Measurements from ENCODE around the gene SNRPA.
"Not testable (repeated sequence)": the region's sequence is repeated elsewhere in the genome, so short reads cannot be mapped to it uniquely, and the experiment has no call there.

Gene SNRPA

DNA sequence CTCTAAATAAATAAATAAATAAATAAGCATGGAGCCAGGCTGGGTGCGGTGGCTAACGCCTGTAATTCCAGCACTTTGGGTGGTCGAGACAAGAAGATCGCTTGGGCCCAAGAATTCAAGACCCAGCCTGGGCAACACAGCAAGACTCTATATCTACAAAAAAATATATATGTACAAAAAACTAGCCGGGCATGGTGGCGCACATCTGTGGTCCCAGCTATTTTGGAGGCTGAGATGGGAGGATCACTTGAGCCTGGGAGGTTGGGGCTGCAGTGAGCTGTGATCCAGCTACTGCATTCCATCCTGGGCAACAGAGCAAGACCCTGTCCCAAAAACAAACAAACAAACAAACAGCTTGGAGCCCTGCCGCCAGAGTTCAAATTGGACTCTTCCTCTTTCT, 3.5 kb upstream of the SNRPA start:
- DNase-seq, result no peak

DNA sequence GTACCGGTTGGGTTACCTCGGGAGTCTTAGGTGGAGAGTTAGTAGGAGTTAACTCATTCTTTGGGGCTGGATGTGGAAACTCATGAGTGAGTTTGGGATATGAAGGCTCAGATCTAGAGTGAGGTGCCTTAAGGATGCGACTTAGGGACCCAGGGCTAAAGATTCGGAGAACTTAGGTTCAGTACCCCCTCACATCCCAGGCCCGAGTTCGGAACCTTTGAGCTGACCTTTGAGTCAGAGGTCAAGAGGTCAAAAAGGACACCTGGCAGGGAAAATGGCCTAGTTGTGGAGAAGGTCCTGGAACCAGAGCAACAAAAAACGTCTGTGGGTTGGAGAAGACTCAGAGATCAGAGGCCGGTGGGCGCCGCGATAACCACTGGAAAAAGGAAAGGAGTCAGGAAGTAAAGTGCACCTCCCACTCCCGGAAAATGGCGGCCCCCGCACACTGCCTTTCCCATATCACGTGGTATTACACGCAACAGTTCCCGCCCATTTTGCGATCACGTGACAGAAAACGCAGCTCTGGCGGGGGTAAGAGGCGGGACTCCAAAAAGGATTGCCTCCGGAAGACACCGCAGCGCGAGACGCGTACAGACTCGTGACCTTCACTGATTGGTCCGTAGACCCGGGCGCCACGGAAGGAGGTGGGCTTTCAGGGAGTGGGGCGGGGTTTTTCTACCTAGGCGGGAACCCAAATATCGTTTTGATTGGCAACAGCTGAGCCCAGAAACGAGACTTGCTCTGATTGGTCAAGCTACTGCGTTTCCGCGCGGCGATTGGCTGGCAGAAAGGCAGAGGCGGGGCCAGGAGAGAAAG, 737 bp upstream of the SNRPA start, which contains the start of gene ACTMAP:
Gene ACTMAP (minus strand): TSS at position 420 of the 816 bp plus-strand sequence. CDS start 674 bp downstream, outside the sequence.
- DNase-seq, result peak; percentile 100

DNA sequence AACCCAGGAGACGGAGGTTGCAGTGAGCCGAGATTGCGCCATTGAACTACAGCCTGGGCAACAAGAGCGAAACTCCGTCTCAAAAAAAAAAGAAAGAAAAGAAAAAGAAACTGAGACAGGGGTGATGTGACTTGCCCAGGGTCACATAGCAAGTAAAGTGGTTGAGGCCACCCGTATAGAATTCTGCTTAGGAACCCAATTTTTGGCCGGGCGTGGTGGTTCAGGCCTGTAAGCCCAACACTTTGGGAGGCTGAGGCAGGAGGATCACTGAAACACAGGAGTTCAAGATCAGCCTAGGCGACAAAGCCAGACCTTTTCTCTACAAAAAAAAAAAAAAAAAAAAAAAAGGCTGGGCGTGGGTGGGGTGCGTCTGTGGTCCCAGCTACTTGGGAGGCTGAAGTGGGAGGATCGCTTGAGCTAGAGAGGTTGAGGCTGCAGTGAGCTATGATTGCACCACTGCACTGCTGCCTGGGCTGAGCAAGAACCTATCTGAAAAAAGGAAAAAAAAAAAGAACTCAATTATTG, 1.3 kb downstream of the SNRPA start:
- no peak for DNase-seq

DNA sequence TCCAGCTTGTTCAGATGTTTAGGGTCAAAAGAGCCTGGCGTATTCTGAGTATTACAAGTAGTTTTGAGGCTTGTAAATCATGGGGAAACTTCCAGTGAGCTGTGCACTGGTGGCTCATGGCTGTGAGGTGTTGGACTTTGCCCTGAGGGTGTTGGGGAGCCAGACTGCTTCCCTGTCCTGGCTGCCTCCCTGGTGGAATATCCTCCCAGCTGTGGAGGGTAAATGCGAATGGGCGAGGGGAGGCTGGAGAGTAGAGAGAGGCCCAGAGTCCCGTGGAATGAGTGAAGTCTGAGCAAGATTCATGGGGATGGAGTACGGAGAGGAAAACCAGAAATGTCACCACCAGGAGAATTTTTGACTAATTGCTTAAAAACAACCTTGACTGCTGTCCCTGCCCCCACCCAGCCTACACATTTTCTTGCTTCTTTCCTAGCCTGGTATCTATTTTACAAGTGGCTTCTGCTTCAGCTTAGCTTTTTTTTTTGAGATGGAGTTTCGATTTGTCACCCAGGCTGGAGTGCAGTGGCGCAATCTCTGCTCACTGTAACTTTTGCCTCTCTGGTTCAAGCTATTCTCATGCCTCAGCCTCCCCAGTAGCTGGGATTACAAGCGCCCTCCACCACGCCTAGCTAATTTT, 3.7 kb downstream of the SNRPA start:
- no peak for DNase-seq

DNA sequence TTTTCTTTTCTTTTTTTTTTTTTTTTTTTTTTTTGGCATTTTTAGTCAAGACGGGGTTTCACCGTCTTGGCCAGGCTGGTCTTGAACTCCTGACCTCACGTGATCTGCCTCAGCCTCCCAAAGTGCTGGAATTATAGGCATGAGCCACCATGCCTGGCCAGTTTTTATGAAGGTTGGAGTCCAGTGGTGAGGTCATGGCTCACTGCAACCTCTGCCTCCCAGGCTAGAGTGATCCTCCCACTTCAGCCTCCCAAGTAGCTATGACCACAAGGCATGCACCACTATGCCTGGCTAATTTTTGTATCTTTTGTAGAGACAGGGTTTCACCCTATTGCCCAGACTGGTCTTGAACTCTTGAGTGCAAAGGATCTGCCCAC, 4.2 kb downstream of the SNRPA start:
- no peak for DNase-seq

DNA sequence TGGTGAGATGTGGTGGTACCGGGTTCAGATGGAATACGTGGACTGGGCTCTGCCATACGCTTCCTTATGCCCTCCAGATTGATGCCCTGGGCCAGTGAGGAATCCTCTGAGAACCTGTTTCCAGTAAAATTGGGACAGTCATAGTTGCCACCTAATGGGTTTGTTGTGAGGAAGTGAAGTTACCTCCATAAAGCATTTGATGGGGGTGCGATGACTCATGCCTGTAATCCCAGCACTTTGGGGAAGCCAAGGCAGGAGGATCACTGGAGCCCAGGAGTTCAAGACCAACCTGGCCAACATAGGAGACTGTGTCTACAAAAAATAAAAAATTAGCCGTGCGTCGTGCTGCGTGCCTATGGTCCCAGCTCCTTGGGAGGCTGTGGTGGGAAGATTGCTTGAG, 4.8 kb downstream of the SNRPA start:
- no peak for DNase-seq

DNA sequence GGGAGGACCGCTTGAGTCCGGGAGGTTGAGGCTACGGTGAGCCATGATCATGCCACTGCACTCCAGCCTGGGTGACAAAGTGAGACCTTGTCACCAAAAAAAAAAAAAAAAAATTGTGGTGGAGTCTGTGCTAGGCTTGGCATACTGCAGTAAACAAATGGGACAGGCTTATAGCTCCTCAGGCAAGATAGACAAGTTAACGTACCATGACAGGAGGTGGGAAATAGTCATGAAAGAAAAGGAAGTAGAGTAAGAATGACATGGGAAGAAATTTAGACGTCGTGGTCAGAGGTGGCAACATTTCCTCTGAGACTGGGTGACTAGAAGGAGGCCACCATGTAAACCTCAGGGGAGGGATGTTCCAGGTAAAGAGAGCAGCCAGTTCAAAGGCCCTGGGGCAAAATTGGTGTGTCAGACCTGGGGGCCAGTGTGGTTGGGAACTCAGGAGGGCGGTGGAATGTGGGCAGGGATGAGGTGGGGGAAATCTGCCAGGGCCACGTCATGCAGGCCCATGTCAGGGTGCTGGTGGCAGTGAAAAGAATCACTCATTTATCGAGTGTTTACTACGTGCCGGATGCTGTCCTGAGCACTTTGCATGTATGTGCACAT, 5.6 kb downstream of the SNRPA start:
- no peak for DNase-seq

DNA sequence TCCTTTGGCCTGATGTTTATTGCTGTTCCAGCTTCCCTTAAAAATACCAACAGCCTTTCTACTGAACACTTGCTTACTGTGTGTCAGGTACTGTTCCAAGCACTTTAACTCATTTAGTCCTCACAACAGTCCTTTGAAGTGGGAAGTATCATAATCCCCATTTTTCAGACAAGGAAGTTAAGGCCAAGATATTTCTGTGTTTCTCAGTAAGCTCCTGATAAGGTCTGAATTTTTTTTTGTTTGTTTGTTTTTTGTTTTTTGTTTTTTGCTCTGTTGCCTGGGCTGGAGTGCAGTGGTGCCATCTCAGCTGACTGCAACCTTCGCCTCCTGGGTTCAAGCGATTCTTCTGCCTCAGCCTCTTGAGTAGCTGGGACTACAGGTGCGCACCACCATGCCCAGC, 7.5 kb downstream of the SNRPA start:
- DNase-seq, result no peak

DNA sequence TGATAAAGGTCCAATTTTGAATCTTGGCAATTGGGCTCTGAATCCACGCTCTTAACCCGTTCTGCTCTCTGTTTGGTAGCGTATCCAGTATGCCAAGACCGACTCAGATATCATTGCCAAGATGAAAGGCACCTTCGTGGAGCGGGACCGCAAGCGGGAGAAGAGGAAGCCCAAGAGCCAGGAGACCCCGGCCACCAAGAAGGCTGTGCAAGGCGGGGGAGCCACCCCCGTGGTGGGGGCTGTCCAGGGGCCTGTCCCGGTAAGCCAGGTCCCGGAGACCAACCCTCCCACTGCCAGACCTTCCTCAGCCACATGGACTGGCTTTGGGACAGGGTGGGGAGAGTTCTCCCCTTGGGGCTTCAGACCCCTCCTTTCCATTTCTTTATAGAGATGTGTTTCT, 8.3 kb downstream of the SNRPA start:
- DNase-seq, result no peak

DNA sequence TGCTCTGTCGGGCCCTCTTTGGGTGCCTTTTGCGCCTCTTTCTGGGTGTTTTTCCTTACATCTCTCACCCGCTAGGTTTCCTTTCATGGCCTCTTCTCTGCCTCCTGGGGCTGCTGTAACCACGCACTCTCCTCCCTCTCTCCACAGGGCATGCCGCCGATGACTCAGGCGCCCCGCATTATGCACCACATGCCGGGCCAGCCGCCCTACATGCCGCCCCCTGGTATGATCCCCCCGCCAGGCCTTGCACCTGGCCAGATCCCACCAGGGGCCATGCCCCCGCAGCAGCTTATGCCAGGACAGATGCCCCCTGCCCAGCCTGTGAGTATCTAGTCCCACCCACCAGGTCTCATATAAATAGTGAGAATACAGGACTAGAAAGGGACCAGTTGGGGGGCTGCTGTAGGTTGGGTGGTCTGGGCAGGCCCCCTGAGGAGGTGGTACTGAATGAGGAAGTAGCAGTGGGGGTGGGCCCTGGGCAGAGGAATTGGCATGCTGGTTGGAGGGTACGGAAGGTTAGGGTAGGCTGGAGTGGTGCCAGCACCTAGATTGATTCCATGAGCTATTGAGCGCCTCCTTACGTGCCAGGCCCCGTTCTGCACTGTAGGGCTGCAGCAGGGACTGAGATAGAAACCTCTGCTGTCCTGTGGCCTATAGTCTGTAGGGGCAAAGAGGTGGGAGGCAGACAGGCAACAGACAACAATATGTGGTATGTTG, 11.9 kb downstream of the SNRPA start:
- no peak for DNase-seq

DNA sequence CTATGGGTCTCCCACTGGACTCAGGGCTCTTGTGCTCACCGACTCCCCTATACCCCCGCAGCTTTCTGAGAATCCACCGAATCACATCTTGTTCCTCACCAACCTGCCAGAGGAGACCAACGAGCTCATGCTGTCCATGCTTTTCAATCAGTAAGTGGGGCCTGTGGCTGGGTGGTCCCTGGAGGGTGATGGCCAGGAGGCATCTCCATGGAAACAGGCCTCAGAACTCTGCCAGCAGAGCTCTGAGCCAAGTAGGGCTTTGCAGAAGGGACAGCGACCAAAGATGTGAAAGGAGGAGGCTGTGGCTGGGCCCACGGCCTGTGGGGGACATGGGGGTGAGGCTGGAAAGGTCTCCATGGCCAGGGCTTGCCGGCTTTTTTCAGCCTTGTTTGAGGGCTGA, 12.5 kb downstream of the SNRPA start:
- no peak for DNase-seq

DNA sequence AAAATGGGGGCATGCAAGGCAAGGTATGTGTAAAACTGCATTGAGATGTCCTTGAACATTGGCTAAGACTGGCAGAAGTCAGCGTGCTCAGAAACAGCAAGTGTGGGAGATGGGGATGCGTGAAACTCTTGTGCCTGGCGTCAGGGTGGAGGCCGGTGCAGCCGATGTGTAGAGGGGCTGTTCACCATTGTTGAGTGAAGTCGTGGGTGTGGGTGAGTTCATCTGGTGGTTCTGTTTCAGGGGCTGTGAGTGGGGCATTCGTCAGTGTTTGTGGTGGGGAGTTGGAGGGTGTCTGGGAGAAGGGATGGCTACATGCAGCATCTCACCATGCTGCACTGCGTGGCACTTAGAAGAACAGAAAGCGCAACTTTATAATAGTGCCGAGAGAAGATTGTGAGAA, 13.0 kb downstream of the SNRPA start:
- DNase-seq, result no peak

DNA sequence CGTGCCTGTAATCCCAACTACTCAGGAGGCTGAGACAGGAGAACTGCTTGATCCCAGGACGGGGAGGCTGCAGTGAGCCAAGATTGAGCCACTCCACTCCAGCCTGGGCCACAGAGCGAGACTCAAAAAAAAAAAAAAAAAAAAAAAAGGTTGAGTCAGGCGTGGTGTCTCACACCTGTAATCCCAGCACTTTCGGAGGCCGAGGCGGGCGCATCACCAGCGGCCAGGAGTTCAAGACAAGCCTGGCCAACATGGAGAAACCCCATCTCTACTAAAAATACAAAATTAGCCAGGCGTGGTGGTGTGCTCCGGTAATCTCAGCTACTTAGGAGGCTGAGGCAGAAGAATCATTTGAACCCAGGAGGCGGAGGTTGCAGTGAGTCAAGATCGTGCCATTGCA, 15.4 kb downstream of the SNRPA start:
- not testable (repeated sequence) for DNase-seq

DNA sequence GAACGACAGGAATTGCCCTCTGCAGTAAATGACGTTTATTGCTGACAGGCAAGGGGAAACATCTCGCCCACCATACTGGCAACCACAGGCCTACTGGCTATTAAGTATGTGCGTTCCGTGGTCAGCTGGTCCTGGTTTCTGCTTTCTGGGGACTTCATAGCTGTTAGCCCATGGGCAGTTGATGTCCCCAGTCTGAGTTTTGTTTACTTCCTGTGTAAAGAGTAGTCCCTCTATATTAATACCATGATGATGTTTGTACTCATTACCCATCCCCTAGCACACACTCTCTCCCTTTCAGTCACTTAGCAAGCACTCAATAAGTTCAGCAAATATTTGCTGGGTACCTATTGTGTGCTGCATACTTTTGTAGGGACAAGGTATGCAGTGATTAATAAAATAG, 17.9 kb downstream of the SNRPA start:
- DNase-seq, result no peak

DNA sequence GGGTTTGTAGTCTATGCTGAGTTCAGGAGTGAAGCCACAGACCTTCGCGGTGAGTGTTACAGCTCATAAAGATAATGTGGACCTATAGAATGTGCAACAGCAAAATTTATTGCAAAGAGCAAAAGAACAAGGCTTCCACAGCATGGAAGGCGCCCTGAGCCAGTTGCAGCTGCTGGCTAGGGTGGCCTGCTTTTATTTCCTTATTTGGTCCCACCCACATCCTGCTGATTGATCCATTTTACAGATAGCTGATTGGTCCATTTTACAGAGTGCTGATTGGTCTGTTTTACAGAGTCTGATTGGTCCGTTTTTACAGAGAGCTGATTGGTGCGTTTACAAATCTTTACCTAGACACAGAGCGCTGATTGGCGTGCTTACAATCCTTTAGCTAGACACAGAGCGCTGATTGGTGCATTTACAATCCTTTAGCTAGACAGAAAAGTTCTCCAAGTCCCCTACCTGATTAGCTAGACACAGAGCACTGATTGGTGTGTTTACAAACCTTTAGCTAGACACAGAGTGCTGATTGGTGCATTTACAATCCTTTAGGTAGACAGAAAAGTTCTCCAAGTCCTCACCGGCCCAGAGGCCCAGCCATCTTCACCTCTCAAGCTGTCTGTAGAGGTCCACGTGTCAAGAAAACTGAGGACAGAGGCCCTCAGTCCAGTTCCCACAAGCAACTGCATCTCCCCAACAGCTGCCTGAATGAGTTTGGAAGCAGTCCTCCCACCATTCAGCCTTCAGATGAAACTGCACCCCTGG, 20.3 kb downstream of the SNRPA start:
- peak; percentile 63 for DNase-seq

DNA sequence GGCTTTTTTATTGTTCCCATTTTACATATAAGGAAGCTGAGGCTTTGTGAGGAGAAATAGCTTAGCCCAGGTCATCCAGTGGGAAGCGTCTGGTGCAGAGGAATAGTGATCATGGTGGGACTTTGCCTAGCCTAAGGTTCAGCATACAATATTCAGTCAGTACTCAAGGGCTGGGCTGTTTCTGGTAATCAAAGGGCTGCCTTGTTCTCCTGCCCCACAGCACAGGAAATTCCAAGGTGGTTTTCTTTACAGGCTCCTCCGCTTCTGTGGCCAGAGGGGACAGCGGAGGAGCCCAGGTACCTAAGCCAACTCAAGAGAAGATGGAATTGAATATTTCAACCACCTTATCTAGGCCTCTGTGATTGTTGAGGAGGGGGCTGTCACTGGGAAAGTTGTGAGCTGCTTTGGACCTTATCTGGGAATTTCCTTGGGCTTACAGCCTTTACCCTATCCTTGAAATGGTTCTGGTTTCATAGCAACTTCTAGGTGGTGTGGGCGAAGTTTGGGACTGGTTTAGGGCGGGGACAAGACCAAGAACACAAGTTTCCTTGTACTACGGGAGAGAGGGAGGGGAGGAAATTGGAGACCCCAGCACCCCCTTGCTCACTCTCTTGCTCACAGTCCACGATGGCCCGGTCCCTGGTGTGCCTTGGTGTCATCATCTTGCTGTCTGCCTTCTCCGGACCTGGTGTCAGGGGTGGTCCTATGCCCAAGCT, 24.1 kb downstream of the SNRPA start, which contains the start of gene MIA:
Gene MIA (plus strand): TSS at position 606 of the 716 bp plus-strand sequence. CDS start 22 bp downstream, at position 628.
- DNase-seq, result no peak

DNA sequence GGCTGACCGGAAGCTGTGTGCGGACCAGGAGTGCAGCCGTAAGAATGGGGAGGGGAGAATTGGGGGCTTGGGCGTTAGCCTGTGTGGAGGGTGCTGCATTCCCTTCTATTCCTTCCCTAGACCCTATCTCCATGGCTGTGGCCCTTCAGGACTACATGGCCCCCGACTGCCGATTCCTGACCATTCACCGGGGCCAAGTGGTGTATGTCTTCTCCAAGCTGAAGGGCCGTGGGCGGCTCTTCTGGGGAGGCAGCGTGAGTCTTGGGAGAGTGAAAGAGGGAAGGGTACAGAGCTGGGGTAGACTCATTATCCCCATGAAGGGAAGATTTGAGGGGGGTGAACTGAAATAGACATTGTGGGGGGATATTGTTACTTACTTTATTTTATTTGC, 24.6 kb downstream of the SNRPA start:
- DNase-seq, result no peak

DNA sequence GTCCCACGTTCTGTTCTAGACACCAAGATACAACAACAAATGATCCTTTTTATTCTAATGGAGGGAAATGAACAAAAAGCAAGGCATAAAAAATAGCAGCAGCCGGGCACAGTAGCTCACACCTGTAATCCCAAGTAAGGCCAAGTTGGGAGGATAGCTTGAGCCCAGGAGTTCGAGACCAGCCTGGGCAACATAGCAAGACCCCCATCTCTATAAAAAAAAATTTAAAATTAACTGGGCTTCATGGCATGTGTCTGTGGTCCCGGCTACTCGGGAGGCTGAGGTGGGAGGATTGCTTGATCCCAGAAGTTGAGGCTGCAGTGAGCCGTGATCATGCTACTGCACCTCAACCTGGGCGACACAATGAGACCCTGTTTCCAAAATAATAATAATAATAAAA, 25.4 kb downstream of the SNRPA start:
- no peak for DNase-seq

DNA sequence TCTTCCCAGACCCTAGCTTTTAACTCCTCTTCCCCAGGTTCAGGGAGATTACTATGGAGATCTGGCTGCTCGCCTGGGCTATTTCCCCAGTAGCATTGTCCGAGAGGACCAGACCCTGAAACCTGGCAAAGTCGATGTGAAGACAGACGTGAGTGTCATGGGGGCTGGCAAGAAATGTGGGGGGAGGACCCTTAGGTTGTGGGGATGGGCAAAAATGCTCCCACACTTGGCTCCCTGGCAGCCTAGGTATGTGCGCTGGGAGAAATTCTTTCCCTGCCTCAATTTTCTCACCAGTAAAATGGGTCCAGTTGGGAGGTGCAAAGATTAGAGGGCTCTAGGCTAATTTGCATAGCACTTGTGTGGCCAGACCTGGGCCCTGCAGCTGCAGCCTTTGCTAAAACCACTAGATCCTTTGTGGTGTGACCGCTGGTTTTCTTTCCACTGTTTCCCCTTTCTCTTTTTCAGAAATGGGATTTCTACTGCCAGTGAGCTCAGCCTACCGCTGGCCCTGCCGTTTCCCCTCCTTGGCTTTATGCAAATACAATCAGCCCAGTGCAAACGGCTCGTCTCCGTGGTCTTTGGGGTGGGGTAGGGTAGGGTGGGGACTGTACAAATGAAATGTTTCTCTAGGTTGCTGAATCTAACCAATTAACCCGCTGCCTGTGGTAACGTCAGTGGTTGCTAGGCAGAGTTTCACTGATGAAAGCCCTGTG, 26.1 kb downstream of the SNRPA start:
- peak; percentile 99 for DNase-seq

DNA sequence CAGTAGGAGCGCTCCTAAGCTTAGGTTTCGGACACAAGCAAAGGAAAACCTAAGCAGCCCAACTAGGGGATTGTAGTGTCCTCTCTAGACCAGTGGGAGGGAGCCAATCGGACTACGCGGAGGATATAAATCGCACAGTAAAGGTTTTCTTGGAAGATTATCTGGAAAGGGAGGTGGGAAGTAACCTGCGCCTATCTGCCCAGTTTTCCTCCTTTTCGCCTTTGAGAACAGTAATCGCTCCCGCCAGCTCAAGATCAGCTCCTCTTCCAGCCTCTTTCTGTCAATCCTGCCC, 26.6 kb downstream of the SNRPA start:
- DNase-seq, result no peak
